H9 (cell line): ENCODE measurements around the gene CFAP46. TPM values are rescaled to one million over a fixed set of nuclear protein-coding genes. Genes with fewer than 3 reads are reported as not detected.

ENCODE experiments used
- DNase-seq: peaks from one replicate; pipeline ENCODE4 v3.0.0-alpha.2; 2017
- H2AFZ ChIP-seq: one replicate; pipeline ENCODE4 v1.6.1; 2013; ENCODE audit warnings: mild to moderate bottlenecking, low read length, control low read depth, moderate library complexity
- H2AK5ac ChIP-seq: 2 replicates; pipeline ENCODE4 v1.6.1; 2013; ENCODE audit warnings: low read length, control low read depth, mixed read lengths; ENCODE audit not compliant: insufficient read length
- H2BK120ac ChIP-seq: one replicate; pipeline ENCODE4 v1.6.1; 2013; ENCODE audit warnings: low read depth, mild to moderate bottlenecking, low read length, control low read depth, inconsistent platforms; ENCODE audit not compliant: poor library complexity, severe bottlenecking
- H2BK12ac ChIP-seq: 2 replicates; pipeline ENCODE4 v1.6.1; 2013; ENCODE audit warnings: low read length, control low read depth, mixed read lengths, low read depth; ENCODE audit not compliant: insufficient read length
- H2BK15ac ChIP-seq: 2 replicates; pipeline ENCODE4 v1.6.1; 2013; ENCODE audit warnings: low read depth, low read length, control low read depth
- H2BK20ac ChIP-seq: one replicate; pipeline ENCODE4 v1.6.1; 2013; ENCODE audit warnings: low read depth, mild to moderate bottlenecking, low read length, control low read depth, inconsistent platforms; ENCODE audit not compliant: poor library complexity, severe bottlenecking
- H2BK5ac ChIP-seq: 2 replicates; pipeline ENCODE4 v1.6.1; 2013; ENCODE audit warnings: low read length, control low read depth, mixed read lengths; ENCODE audit not compliant: insufficient read length
- H3K14ac ChIP-seq: 2 replicates; pipeline ENCODE4 v1.6.1; 2013; ENCODE audit warnings: low read length, control low read depth; ENCODE audit not compliant: insufficient read depth
- H3K18ac ChIP-seq: 2 replicates; pipeline ENCODE4 v1.6.1; 2013; ENCODE audit warnings: low read depth, mild to moderate bottlenecking, mixed read lengths, low read length, control low read depth; ENCODE audit not compliant: insufficient read length
- H3K23ac ChIP-seq: 2 replicates; pipeline ENCODE4 v1.6.1; 2013; ENCODE audit warnings: low read length, control low read depth, mixed read lengths, low read depth; ENCODE audit not compliant: insufficient read length
- H3K23me2 ChIP-seq: 2 replicates; pipeline ENCODE4 v1.6.1; 2013; ENCODE audit warnings: low read depth, mild to moderate bottlenecking, mixed read lengths, low read length, control low read depth; ENCODE audit not compliant: insufficient read length, poor library complexity, severe bottlenecking
- H3K27ac ChIP-seq: 2 replicates; pipeline ENCODE4 v1.5.1; 2013; ENCODE audit warnings: low read length, control low read depth, mixed read lengths, low read depth; ENCODE audit not compliant: insufficient read length
- H3K27me3 ChIP-seq: 2 replicates; pipeline ENCODE4 v1.6.1; 2013; ENCODE audit warnings: low read length, control low read depth, inconsistent platforms; ENCODE audit not compliant: insufficient read depth
- H3K4ac ChIP-seq: 2 replicates; pipeline ENCODE4 v1.6.1; 2013; ENCODE audit warnings: low read depth, mild to moderate bottlenecking, control low read depth, inconsistent platforms, low read length, moderate library complexity
- H3K4me1 ChIP-seq: 2 replicates; pipeline ENCODE4 v1.6.1; 2013; ENCODE audit warnings: low read length, control low read depth, inconsistent platforms; ENCODE audit not compliant: insufficient read depth
- H3K4me2 ChIP-seq: 2 replicates; pipeline ENCODE4 v1.6.1; 2013; ENCODE audit warnings: low read length, control low read depth, mixed read lengths; ENCODE audit not compliant: insufficient read length, insufficient read depth
- H3K56ac ChIP-seq: 2 replicates; pipeline ENCODE4 v1.6.1; 2013; ENCODE audit warnings: low read depth, mild to moderate bottlenecking, mixed read lengths, low read length, control low read depth; ENCODE audit not compliant: insufficient read length
- H3K79me1 ChIP-seq: 2 replicates; pipeline ENCODE4 v1.6.1; 2013; ENCODE audit warnings: low read depth, mild to moderate bottlenecking, moderate library complexity, low read length, control low read depth, inconsistent platforms; ENCODE audit not compliant: insufficient read depth, poor library complexity, severe bottlenecking
- H3K79me2 ChIP-seq: 2 replicates; pipeline ENCODE4 v1.6.1; 2013; ENCODE audit warnings: low read length, control low read depth, inconsistent platforms; ENCODE audit not compliant: insufficient read depth
- H3K9ac ChIP-seq: 2 replicates; pipeline ENCODE4 v1.6.1; 2013; ENCODE audit warnings: low read length, control low read depth, mixed read lengths; ENCODE audit not compliant: insufficient read length; ENCODE audit errors: extremely low read depth
- H3K9me3 ChIP-seq: one replicate; pipeline ENCODE4 v1.6.1; 2013; ENCODE audit warnings: low read depth, low read length, inconsistent platforms; ENCODE audit not compliant: control insufficient read depth
- H3T11ph ChIP-seq: one replicate; pipeline ENCODE4 v1.6.1; 2013; ENCODE audit warnings: mild to moderate bottlenecking, low read length, control low read depth, inconsistent platforms
- H4K20me1 ChIP-seq: one replicate; pipeline ENCODE4 v1.6.1; 2013; ENCODE audit not compliant: control insufficient read depth, insufficient read length, insufficient read depth
- H4K5ac ChIP-seq: 2 replicates; pipeline ENCODE4 v1.6.1; 2013; ENCODE audit warnings: low read depth, mild to moderate bottlenecking, mixed read lengths, low read length, control low read depth; ENCODE audit not compliant: insufficient read length
- H4K8ac ChIP-seq: replicated peaks from 2 replicates; pipeline ENCODE4 v1.6.1; 2013; ENCODE audit warnings: low read length, control low read depth, mixed read lengths, low read depth; ENCODE audit not compliant: insufficient read length
- H4K91ac ChIP-seq: 2 replicates; pipeline ENCODE4 v1.6.1; 2013; ENCODE audit warnings: low read depth, mild to moderate bottlenecking, moderate library complexity, mixed read lengths, low read length, control low read depth; ENCODE audit not compliant: insufficient read length
- H3K27ac Mint-ChIP-seq, 3 experiments: 2 replicates in 2 of 3; 3 replicates in 1 of 3; pipeline ENCODE4 v1.8.0; 2020 to 2021; ENCODE audit warnings: mixed read lengths in 3 of 3, mild to moderate bottlenecking in 1 of 3, moderate library complexity in 1 of 3
- H3K27me3 Mint-ChIP-seq: 2 replicates; pipeline ENCODE4 v1.8.0; 2021; ENCODE audit warnings: low read depth, mild to moderate bottlenecking, moderate library complexity, mixed read lengths
- H3K36me3 Mint-ChIP-seq, 3 experiments: 2 replicates in 2 of 3; 3 replicates in 1 of 3; pipeline ENCODE4 v1.8.0; 2020 to 2021; ENCODE audit warnings: low read depth in 3 of 3, mixed read lengths in 3 of 3; ENCODE audit not compliant: insufficient read depth in 1 of 3
- H3K4me1 Mint-ChIP-seq, 2 experiments: 2 replicates each; pipeline ENCODE4 v1.8.0; 2020; ENCODE audit warnings: mixed read lengths in 2 of 2
- H3K4me3 Mint-ChIP-seq, 2 experiments: 2 replicates in 1 of 2; 3 replicates in 1 of 2; pipeline ENCODE4 v1.8.0; 2020 to 2021; ENCODE audit warnings: mild to moderate bottlenecking in 2 of 2, mixed read lengths in 2 of 2, moderate library complexity in 1 of 2
- H3K9me3 Mint-ChIP-seq, 2 experiments: 2 replicates in 1 of 2; 3 replicates in 1 of 2; pipeline ENCODE4 v1.8.0; 2020; ENCODE audit warnings: mild to moderate bottlenecking in 2 of 2, mixed read lengths in 2 of 2, moderate library complexity in 1 of 2
- CTCF ChIP-seq: fragments of 200-600 bp; sonication (generic); conservative IDR thresholded peaks from 3 replicates; pipeline ENCODE4 v1.8.0; 2021; ENCODE audit warnings: antibody characterized with exemption, mild to moderate bottlenecking
- WGBS: extraction: QIAGEN DNeasy Blood & Tissue Kit; methylation state at CpG from one replicate; pipeline ENCODE4 v1.1.7; 2013; ENCODE audit warnings: missing lambda C conversion rate, low lambda C conversion rate, mixed read lengths; ENCODE audit not compliant: insufficient read length; ENCODE audit errors: extremely low coverage; 5-methylcytosine and 5-hydroxymethylcytosine counted together
- total RNA-seq: library from RNA; stranded (reverse); gene quantifications from 2 replicates; pipeline ENCODE4 v1.2.1, GENCODE V29; 2021

CFAP46 gene
- total RNA-seq, 1 experiment from 2014 or later = 3.1 TPM

GRCh38 chr10:132840698-132841614 lies 101.4 kb downstream of the CFAP46 start:
- Histone ChIP-seq H3K23ac (no peak overlapping the region), H3K79me1 (no peaks in the 10 kb centered on the region), H3K18ac (no peak overlapping the region), H4K5ac (no peak overlapping the region), H3K27ac (no peak overlapping the region), H3K56ac (no peak overlapping the region), H2BK12ac (no peak overlapping the region), H4K8ac (no peak overlapping the region), H3K9ac (no peak overlapping the region), H3K79me2 (no peaks in the 10 kb centered on the region), H3K27me3 (no peaks in the 10 kb centered on the region), H2BK5ac (no peak overlapping the region), H3K23me2 (no peaks in the 10 kb centered on the region), H2AFZ (no peak overlapping the region), H3T11ph (no peak overlapping the region), H3K14ac (no peak overlapping the region), H4K20me1 (no peaks in the 10 kb centered on the region), H2AK5ac (no peak overlapping the region), H3K4me1 (no peaks in the 10 kb centered on the region), H2BK120ac (no peak overlapping the region), H2BK20ac (no peak overlapping the region), H3K4me2 (no peak overlapping the region), H3K9me3 (peaks cover 8% of the 10 kb centered on the region), H3K4ac (no peak overlapping the region), H4K91ac (no peak overlapping the region), H2BK15ac (no peak overlapping the region)
- no peak for DNase-seq
- Mint-ChIP-seq H3K27me3 (peaks cover 15% of the 10 kb centered on the region), H3K4me1 (peaks cover 0 to 4% of the 10 kb centered on the region in 2 experiments; a peak in 1 of 4 replicates), H3K4me3 (no peak overlapping the region), H3K27ac (no peak overlapping the region), H3K36me3 (peaks cover 7 to 11% (median 11%) of the 10 kb centered on the region in 3 experiments), H3K9me3 (peaks cover 17 to 24% of the 10 kb centered on the region in 2 experiments)
- TF ChIP-seq CTCF = no peak
- no CpG with 5 or more reads among the region's 24 CpGs for WGBS
